Measurements from ENCODE around the gene BRF1. TPM values are rescaled to one million over a fixed set of nuclear protein-coding genes. Genes with fewer than 3 reads are reported as not detected.

Gene BRF1
- total RNA-seq, 1 experiment from 2014 or later, result 41.2 TPM

- peak within 1 kb of the TSS; percentile 60 for H3K9ac ChIP-seq (ENCODE audit: low read length)
- CTCF ChIA-PET, result interaction anchor here (0.7 kb wide), 1 partner anchor 593 kb away, joined by 3 read pairs; no protein-coding TSS in a partner anchor
These were observed 119.9 kb downstream of the BRF1 start, which contains the start of gene NUDT14 for GRCh38 chr14:105180592-105181548. Gene NUDT14, minus strand, starts transcription at chr14:105181312. Its CDS starts 103 bp downstream, at chr14:105181209.

More at GRCh38 chr14:105180592-105181548, 119.9 kb downstream of the BRF1 start, which contains the start of gene NUDT14:
- Histone ChIP-seq H3K27me3 (ENCODE audit: insufficient read depth, low read length) (no peaks in the 10 kb centered on the region), H3K4me2 (ENCODE audit: low read length) (peak within 1 kb of the TSS; percentile 92), H3K4me3 (replicated peaks in 1 of 2; ENCODE audit: low read depth in 1 of 2, low read length in 2 of 2) (peak within 1 kb of the TSS; percentile 63 to 68), H3K27ac (ENCODE audit: low read depth, low read length) (peak within 1 kb of the TSS; percentile 60; the same call in 1 of the 2 replicates), H3K9me2 (ENCODE audit: insufficient read depth) (no peaks in the 10 kb centered on the region), H3K9me3 (ENCODE audit: control insufficient read depth in 1 of 2, insufficient read depth in 1 of 2, low read depth in 1 of 2, low read length in 2 of 2) (no peaks in the 10 kb centered on the region), H2AFZ (ENCODE audit: low read depth, low read length, poor library complexity, severe bottlenecking) (no peak within 1 kb of the TSS), H4K20me1 (ENCODE audit: insufficient read depth) (no peaks in the 10 kb centered on the region), H3K4me1 (ENCODE audit: control insufficient read depth in 1 of 2, insufficient read depth in 2 of 2, low read length in 2 of 2) (peaks cover 12 to 33% of the 10 kb centered on the region in 2 experiments), H3K79me2 (ENCODE audit: insufficient read depth, low read length) (no peaks in the 10 kb centered on the region), H3K36me3 (ENCODE audit: control insufficient read depth in 1 of 2, insufficient read depth in 2 of 2, low read length in 2 of 2) (no peaks in the 10 kb centered on the region)
- no peak for TF ChIP-seq YY1 (IDR thresholded peaks at IDR 0.05; ENCODE audit: extremely low read depth, insufficient replicate concordance, low read depth, low read length)
- TF ChIP-seq SP1 (IDR thresholded peaks at IDR 0.05; ENCODE audit: low read depth), result no peak
- TF ChIP-seq ZNF274 (IDR thresholded peaks at IDR 0.05; ENCODE audit: low read depth, low read length), result no peak
- no peak for TF ChIP-seq EZH2phosphoT487 (IDR thresholded peaks at IDR 0.05; ENCODE audit: borderline replicate concordance)
- TF ChIP-seq CEBPB (IDR thresholded peaks at IDR 0.05; ENCODE audit: low read depth), result no peak
- TF ChIP-seq POLR2AphosphoS5 (IDR thresholded peaks at IDR 0.05; ENCODE audit: low read depth, low read length), result peak; percentile 74
- peak; percentile 66 for TF ChIP-seq EGR1 (IDR thresholded peaks at IDR 0.05; ENCODE audit: low read depth)
- no peak for TF ChIP-seq ZBTB33 (IDR thresholded peaks at IDR 0.05; ENCODE audit: extremely low read depth, insufficient replicate concordance, low read length)
- TF ChIP-seq MAX (IDR thresholded peaks at IDR 0.05), result peak; percentile 88; the same call in 1 of the 2 replicates
- no peak for TF ChIP-seq ELF1 (IDR thresholded peaks at IDR 0.05; ENCODE audit: borderline replicate concordance, low read depth)
- peak; percentile 46 for DNase-seq (ENCODE audit: low read depth, low spot score)
- RAD21 ChIA-PET (ENCODE audit: low non-redundant PET in 1 of 2, low total read pairs in 2 of 2, uncharacterized antibody in 2 of 2, unreplicated experiment in 2 of 2), result no interaction called here
- no TSS peak for BruUV-seq (replicated peaks)
- intact Hi-C loops (cut with micrococcal nuclease), result loop anchor here (5.0 kb wide), 1 partner anchor 89 kb away; no protein-coding TSS in a partner anchor
- ATAC-seq, result peak; percentile 88
- POLR2A ChIA-PET, result no interaction called here

Measured in HCT116 (cell line).